ENCODE results near the gene SLC5A9.

DNA sequence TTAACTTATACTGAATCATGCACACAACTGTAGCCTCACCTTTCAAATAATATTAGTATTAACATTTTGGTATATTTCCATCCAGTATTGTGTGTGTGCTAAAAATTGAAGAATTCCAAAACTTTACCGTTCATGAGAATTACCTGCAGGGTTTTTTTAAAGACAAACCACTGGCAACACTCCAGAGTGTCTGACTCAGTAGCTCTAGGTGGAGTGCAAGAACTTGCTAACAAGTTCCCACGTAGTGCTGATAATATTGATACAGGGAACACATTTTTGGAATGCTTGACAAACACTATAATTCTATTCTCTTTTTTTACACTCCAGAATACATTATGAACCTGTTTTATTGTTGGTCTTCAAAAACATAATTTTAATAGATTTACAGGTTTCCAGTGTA is 27.7 kb upstream of the SLC5A9 start:
- TF ChIP-seq NFE2L2 (IDR thresholded peaks at IDR 0.05; ENCODE audit: low read depth, low read length): no peak
- TF ChIP-seq CTCF (conservative IDR thresholded peaks at IDR 0.05; ENCODE audit: low read depth, low read length): no peak
- no peak for TF ChIP-seq SMC3 (IDR thresholded peaks at IDR 0.05; ENCODE audit: low read depth, low read length)
